Parietal lobe (tissue), 1 donor: ENCODE measurements around the gene KAZN. TPM values are rescaled to one million over a fixed set of nuclear protein-coding genes. Genes with fewer than 3 reads are reported as not detected.

ENCODE experiments used
- total RNA-seq: library from RNA; depleted of rRNA; stranded (reverse); fragments of >200 nt; gene quantifications from one replicate; pipeline ENCODE4 v1.2.3, GENCODE V29; 2014

Gene KAZN
- 50.4 TPM for total RNA-seq

GRCh38 chr1:14598498-14599182 is at the start of gene KAZN:
TSS of gene KAZN (plus strand) at chr1:14598685.

DNA sequence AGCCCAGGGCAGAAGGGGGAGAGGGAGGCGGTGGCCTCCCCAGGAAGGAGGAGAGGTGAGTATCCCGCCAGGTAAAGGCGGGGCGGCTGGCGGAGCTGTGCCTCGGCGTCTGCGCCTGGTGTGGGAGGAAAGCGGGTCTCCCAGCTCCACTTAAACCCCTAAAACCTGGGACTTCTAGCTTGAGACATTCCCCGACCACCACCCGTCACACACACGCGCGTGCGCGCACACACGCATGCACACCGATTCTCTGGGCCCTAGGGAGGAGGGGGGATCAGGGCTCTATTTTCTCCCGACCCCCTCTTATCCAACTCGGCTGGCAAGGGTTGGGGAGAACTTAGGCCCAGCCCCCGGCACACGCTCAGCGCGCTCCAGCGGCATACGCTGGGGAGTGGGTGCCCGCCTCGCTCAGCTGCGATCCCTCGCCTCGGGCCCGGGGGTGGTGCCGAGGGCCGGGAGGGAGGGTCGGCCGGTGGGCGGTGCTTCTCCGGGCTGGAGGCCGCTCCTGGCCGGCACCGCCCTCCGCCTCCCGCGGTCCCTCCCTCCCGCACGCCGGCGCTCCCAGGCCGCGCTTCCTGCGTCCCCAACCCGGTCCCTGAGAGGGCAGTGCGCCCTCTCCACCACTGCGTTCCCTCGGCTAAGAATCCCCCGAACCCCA is 554.8 kb downstream of the KAZN start, which contains the start of gene TMEM51:
TMEM51 (plus strand) TSS at position 564 of the 658 bp plus-strand sequence. CDS start 61,341 bp downstream, outside the sequence.

